K562 (cell line): Measurements from ENCODE around the gene NECAB2. TPM values are rescaled to one million over a fixed set of nuclear protein-coding genes. Genes with fewer than 3 reads are reported as not detected.

ENCODE experiments used
- ARID2 ChIP-seq: fragments of 450-650 bp; IDR thresholded peaks from 2 replicates; pipeline ENCODE4 v1.6.1; 2017; ENCODE audit warnings: antibody characterized with exemption, mild to moderate bottlenecking
- CC2D1A ChIP-seq: fragments of 450-650 bp; IDR thresholded peaks from 2 replicates; pipeline ENCODE4 v1.6.1; 2017; ENCODE audit warnings: mild to moderate bottlenecking
- ERF ChIP-seq: fragments of 450-650 bp; formaldehyde crosslinking; IDR thresholded peaks from 2 replicates; pipeline ENCODE4 v1.4.0; 2020; ENCODE audit warnings: mild to moderate bottlenecking, mixed read lengths
- HMGN3 ChIP-seq: IDR thresholded peaks from 2 replicates; pipeline ENCODE4 v1.6.1; 2011; ENCODE audit warnings: borderline replicate concordance, low read depth, mild to moderate bottlenecking, mixed read lengths, low read length; ENCODE audit not compliant: insufficient read length; ENCODE audit errors: extremely low read depth
- KDM2B ChIP-seq: fragments of 250-450 bp; sonication (Bioruptor Pico); IDR thresholded peaks from 2 replicates; pipeline ENCODE4 v1.8.0; 2021; ENCODE audit warnings: mild to moderate bottlenecking, moderate library complexity
- KLF16 ChIP-seq: IDR thresholded peaks from 2 replicates; pipeline ENCODE4 v1.6.1; 2016; ENCODE audit warnings: antibody characterized with exemption
- MAFF ChIP-seq: IDR thresholded peaks from 2 replicates; pipeline ENCODE4 v1.6.1; 2012; ENCODE audit warnings: low read length, improper control_type of control experiment
- NELFE ChIP-seq: IDR thresholded peaks from 2 replicates; pipeline ENCODE4 v1.6.1; 2011; ENCODE audit warnings: mild to moderate bottlenecking; ENCODE audit not compliant: insufficient read depth, insufficient read length
- NRF1 ChIP-seq, 2 experiments: fragments of 450-650 bp; IDR thresholded peaks in 1 of 2; conservative IDR thresholded peaks in 1 of 2; 2 replicates each; pipeline ENCODE4 v1.6.1; 2014; ENCODE audit warnings: mild to moderate bottlenecking in 2 of 2
- RBM22 ChIP-seq: fragments of 200-400 bp; formaldehyde crosslinking; IDR thresholded peaks from 2 replicates; pipeline ENCODE4 v1.6.1; 2018; ENCODE audit warnings: low read length, low read depth; ENCODE audit not compliant: poor library complexity, severe bottlenecking
- RREB1 ChIP-seq: fragments of 250-450 bp; sonication (Bioruptor Pico); IDR thresholded peaks from 2 replicates; pipeline ENCODE4 v1.4.0; 2020
- SAFB ChIP-seq: fragments of 200-400 bp; formaldehyde crosslinking; IDR thresholded peaks from 2 replicates; pipeline ENCODE4 v1.6.1; 2017; ENCODE audit warnings: low read depth, low read length, borderline replicate concordance
- SMARCA4 ChIP-seq: fragments of 450-650 bp; IDR thresholded peaks from 2 replicates; pipeline ENCODE4 v1.6.1; 2016
- SOX6 ChIP-seq: fragments of 450-650 bp; IDR thresholded peaks from 2 replicates; pipeline ENCODE4 v1.6.1; 2014; ENCODE audit warnings: mild to moderate bottlenecking
- ZBTB33 ChIP-seq: sonication (generic); formaldehyde crosslinking; IDR thresholded peaks from 2 replicates; pipeline ENCODE4 v1.8.1; 2023; ENCODE audit warnings: mild to moderate bottlenecking, missing genetic modification reagents
- ZEB2 ChIP-seq: fragments of 450-650 bp; IDR thresholded peaks from 2 replicates; pipeline ENCODE4 v1.6.1; 2016
- ZNF436 ChIP-seq: fragments of 250-450, 450-650 bp; sonication (Bioruptor Pico); formaldehyde crosslinking; IDR thresholded peaks from 2 replicates; pipeline ENCODE4 v1.7.0; 2020; ENCODE audit warnings: mild to moderate bottlenecking
- polyA plus RNA-seq, 8 experiments: library from polyadenylated mRNA; depleted of rRNA in 4 of 8; stranded (reverse) in 5 of 8; unstranded in 3 of 8; fragments of >200 nt; fragmentation: Nextera tagmentation in 2 of 8; fragmentation: Illumina TruSeq in 1 of 8; extraction: Ambion mirVana in 2 of 8; extraction: Trizol in 1 of 8; gene quantifications; 2 replicates each; pipeline versions ENCODE4 v1.2.1 to v1.2.3, GENCODE V29; 2011 to 2014; ENCODE audit warnings: inconsistent platforms in 1 of 8, missing spikeins in 1 of 8
- total RNA-seq, 7 experiments: library from RNA; depleted of rRNA in 6 of 7; stranded (reverse); fragments of >200 nt in 6 of 7; fragmentation: Illumina TruSeq in 2 of 7; extraction: Trizol in 2 of 7; gene quantifications; 2 replicates each; pipeline versions ENCODE4 v1.2.1 to v1.2.3, GENCODE V29; 2011 to 2021; ENCODE audit warnings: low replicate concordance in 1 of 7
- TF ChIP-seq, protein P1 (sequence below): sonication (generic); formaldehyde crosslinking; IDR thresholded peaks from 2 replicates; pipeline ENCODE4 v1.8.1; 2022; ENCODE audit warnings: missing genetic modification reagents

NECAB2 gene
- total and polyA plus RNA-seq, 9 of the 15 experiments (the other 6 are each of a cell fraction or from before 2014, with no cell fraction given) = 0.03 to 0.28 TPM; not detected in 7

GRCh38 chr16:83926726-83927397 lies 41.2 kb upstream of the NECAB2 start (continued):
- no peak for TF ChIP-seq RREB1 (CRISPR knock-in tag)
- peak; percentile 50; the same call in 1 of the 2 replicates for TF ChIP-seq ARID2
- no peak for TF ChIP-seq ERF (CRISPR knock-in tag)
- peak; percentile 23 for TF ChIP-seq HMGN3
- peak; percentile 43 for TF ChIP-seq SOX6
- no peak for TF ChIP-seq SAFB
- TF ChIP-seq ZNF436 (CRISPR knock-in tag) = no peak
- peak; percentile 35 to 37; a peak in 2 of 4 replicates for TF ChIP-seq NRF1 (conservative IDR thresholded peaks at IDR 0.05 in 1 of 2, IDR thresholded peaks at IDR 0.05 in 1 of 2)
- no peak for TF ChIP-seq ZBTB33 (CRISPR knock-in tag)
- TF ChIP-seq, protein P1, sequence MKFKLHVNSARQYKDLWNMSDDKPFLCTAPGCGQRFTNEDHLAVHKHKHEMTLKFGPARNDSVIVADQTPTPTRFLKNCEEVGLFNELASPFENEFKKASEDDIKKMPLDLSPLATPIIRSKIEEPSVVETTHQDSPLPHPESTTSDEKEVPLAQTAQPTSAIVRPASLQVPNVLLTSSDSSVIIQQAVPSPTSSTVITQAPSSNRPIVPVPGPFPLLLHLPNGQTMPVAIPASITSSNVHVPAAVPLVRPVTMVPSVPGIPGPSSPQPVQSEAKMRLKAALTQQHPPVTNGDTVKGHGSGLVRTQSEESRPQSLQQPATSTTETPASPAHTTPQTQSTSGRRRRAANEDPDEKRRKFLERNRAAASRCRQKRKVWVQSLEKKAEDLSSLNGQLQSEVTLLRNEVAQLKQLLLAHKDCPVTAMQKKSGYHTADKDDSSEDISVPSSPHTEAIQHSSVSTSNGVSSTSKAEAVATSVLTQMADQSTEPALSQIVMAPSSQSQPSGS (CRISPR knock-in tag) = no peak
- no peak for TF ChIP-seq NELFE
- TF ChIP-seq SMARCA4 = peak; percentile 33; the same call in 1 of the 2 replicates
- no peak for TF ChIP-seq MAFF
- peak; percentile 58 for TF ChIP-seq CC2D1A
- no peak for TF ChIP-seq RBM22
- TF ChIP-seq KDM2B = 0 out of 2 replicates have a peak, but pooled peaks have one; percentile 13
- TF ChIP-seq KLF16 = 0 out of 2 replicates have a peak, but pooled peaks have one; percentile 17
- TF ChIP-seq ZEB2 = peak; percentile 61; the same call in 1 of the 2 replicates
